Esophagus muscularis mucosa (tissue), 4 donors: ENCODE data around the gene CNTFR. TPM values are rescaled to one million over a fixed set of nuclear protein-coding genes. Genes with fewer than 3 reads are reported as not detected.

Source experiments
- DNase-seq: peaks from one replicate; pipeline ENCODE4 v3.0.0-alpha.2; 2017; ENCODE audit errors: extremely low spot score
- H3K27ac ChIP-seq, 4 donors: fragments of 200-600 bp; sonication (generic); replicated peaks in 1 of 4; 1 replicate in 3 of 4; 2 replicates in 1 of 4; pipeline ENCODE4 v1.5.1; 2016 to 2019; ENCODE audit warnings: mild to moderate bottlenecking in 1 of 4
- H3K27me3 ChIP-seq, 4 donors: fragments of 200-600 bp; sonication (generic); one replicate each; pipeline versions ENCODE4 v1.5.1 to v1.6.0; 2016 to 2019
- H3K36me3 ChIP-seq, 4 donors: fragments of 200-600 bp; sonication (generic); one replicate each; pipeline ENCODE4 v1.5.1; 2016 to 2019
- H3K4me1 ChIP-seq, 4 donors: fragments of 200-600 bp; sonication (generic); one replicate each; pipeline ENCODE4 v1.5.1; 2016 to 2019
- H3K4me3 ChIP-seq, 4 donors: fragments of 200-600 bp; sonication (generic); 1 replicate in 2 of 4; 2 replicates in 2 of 4; pipeline ENCODE4 v1.5.1; 2016 to 2019; ENCODE audit warnings: mild to moderate bottlenecking in 4 of 4, moderate library complexity in 1 of 4
- H3K9me3 ChIP-seq, 4 donors: fragments of 200-600 bp; sonication (generic); 1 replicate in 3 of 4; 2 replicates in 1 of 4; pipeline ENCODE4 v1.5.1; 2016 to 2019
- CTCF ChIP-seq, 3 experiments: fragments of 200-600 bp in 2 of 3; fragments of 450-650 bp in 1 of 3; sonication (generic) in 2 of 3; IDR thresholded peaks; one replicate each; pipeline ENCODE4 v1.5.1; 2017 to 2019; ENCODE audit warnings: antibody characterized with exemption in 3 of 3, mild to moderate bottlenecking in 2 of 3, moderate library complexity in 1 of 3
- EP300 ChIP-seq: sonication (generic); formaldehyde crosslinking; IDR thresholded peaks from one replicate; pipeline ENCODE4 v1.6.1; 2017; ENCODE audit warnings: antibody characterized with exemption
- POLR2A ChIP-seq: fragments of 450-650 bp; IDR thresholded peaks from one replicate; pipeline ENCODE4 v1.6.1; 2017; ENCODE audit warnings: antibody characterized with exemption, moderate library complexity, mild to moderate bottlenecking, low read depth
- POLR2AphosphoS5 ChIP-seq, 2 donors: sonication (generic); formaldehyde crosslinking; IDR thresholded peaks; one replicate each; pipeline ENCODE4 v1.6.1; 2017; ENCODE audit warnings: antibody characterized with exemption in 2 of 2
- WGBS: methylation state at CpG from one replicate; pipeline ENCODE4 v1.1.5; 2018; 5-methylcytosine and 5-hydroxymethylcytosine counted together
- intact Hi-C: fragments of 100-400 bp; cut with DNase I; formaldehyde crosslinking; loops from one replicate; pipeline ENCODE4 v1.15.1; 2023
- total RNA-seq, 4 donors: library from RNA; depleted of rRNA; stranded (reverse); fragments of >200 nt; gene quantifications; one replicate each; pipeline versions ENCODE4 v1.1.0 to v1.2.1, GENCODE V29; 2016

Gene CNTFR
- total RNA-seq, 4 donors from 2014 or later = 1.2 to 3.8 (median 2.7) TPM

DNA sequence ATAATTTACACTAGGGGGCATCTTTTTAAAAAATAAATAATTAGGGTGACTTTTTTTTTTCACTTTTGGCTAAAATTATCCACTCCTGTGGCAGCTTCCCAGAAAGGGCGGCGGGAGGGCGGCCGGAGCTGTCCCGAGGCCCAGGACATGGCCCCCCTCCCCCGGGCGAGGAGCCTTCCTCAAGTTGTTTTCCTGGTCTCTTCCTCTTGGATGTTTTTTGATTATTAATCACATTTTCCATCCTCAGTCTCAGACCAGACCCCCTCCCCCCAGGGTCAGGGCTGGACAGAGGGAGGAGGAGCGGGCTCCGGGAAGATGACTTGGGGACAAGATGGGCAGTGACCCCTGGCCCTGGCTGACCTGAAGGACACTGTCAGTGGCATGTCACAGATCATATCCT, 4.7 kb upstream of the CNTFR start:
- Histone ChIP-seq H3K27me3 (peaks cover 0 to 50% (median 5%) of the 10 kb centered on the region in 4 donors), H3K9me3 (no peaks in the 10 kb centered on the region), H3K4me1 (peaks cover 31 to 54% (median 51%) of the 10 kb centered on the region in 4 donors), H3K27ac (peak overlapping the region; percentile 28 to 72 (median 48)), H3K4me3 (no peak overlapping the region), H3K36me3 (no peaks in the 10 kb centered on the region)
- TF ChIP-seq POLR2A (no peak), POLR2AphosphoS5 (IDR thresholded peaks at IDR 0.05) (no peak), CTCF (IDR thresholded peaks at IDR 0.05) (no peak), EP300 (no peak)
- no peak for DNase-seq
- intact Hi-C loops = loop anchor here (10.0 kb wide), 2 partner anchors 61 to 159 kb away; partner anchors contain the start of gene IL11RA
- WGBS = 60% methylated on average over 9 of the region's 9 CpGs

- H3K36me3 ChIP-seq = no peaks in the 10 kb centered on the region
- TF ChIP-seq POLR2AphosphoS5 (IDR thresholded peaks at IDR 0.05) (no peak), EP300 (no peak), CTCF (IDR thresholded peaks at IDR 0.05) (no peak), POLR2A (no peak)
- H3K4me1 ChIP-seq = peaks cover 39 to 63% (median 60%) of the 10 kb centered on the region in 4 donors
- peak overlapping the region; percentile 15 to 72 (median 48) for H3K27ac ChIP-seq
- peak overlapping the region in 3 of 4 donors; percentile 13 to 30 (median 22) for H3K4me3 ChIP-seq
- DNase-seq = no peak
- 27% methylated on average over 3 of the region's 26 CpGs for WGBS
- intact Hi-C loops = loop anchor here (10.0 kb wide), 2 partner anchors 62 to 158 kb away; partner anchors contain the start of gene IL11RA
- peaks cover 4 to 61% (median 15%) of the 10 kb centered on the region in 4 donors for H3K27me3 ChIP-seq
- H3K9me3 ChIP-seq = no peaks in the 10 kb centered on the region
Observed at GRCh38 chr9:34592895-34593601, 3.5 kb upstream of the CNTFR start.

- no peak for TF ChIP-seq CTCF (IDR thresholded peaks at IDR 0.05)
- TF ChIP-seq POLR2A = no peak
- TF ChIP-seq EP300 = no peak
- TF ChIP-seq POLR2AphosphoS5 (IDR thresholded peaks at IDR 0.05) = no peak
- Histone ChIP-seq H3K27me3 (peaks cover 4 to 70% (median 18%) of the 10 kb centered on the region in 4 donors), H3K27ac (no peak overlapping the region), H3K4me1 (peaks cover 39 to 63% (median 60%) of the 10 kb centered on the region in 4 donors), H3K4me3 (peak overlapping the region in 1 of 4 donors; percentile 72), H3K36me3 (no peaks in the 10 kb centered on the region), H3K9me3 (no peaks in the 10 kb centered on the region)
- intact Hi-C loops = loop anchor here (1.0 to 10.0 kb wide), 4 partner anchors 44 to 189 kb away; partner anchors contain the start of gene IL11RA
- DNase-seq = no peak
- WGBS = 42% methylated on average over 12 of the region's 16 CpGs
Observed at GRCh38 chr9:34591917-34592866, 2.7 kb upstream of the CNTFR start.

GRCh38 chr9:34591248-34591916, 1.9 kb upstream of the CNTFR start:
- Histone ChIP-seq H3K27ac (peak overlapping the region in 2 of 4 donors; percentile 10 to 45), H3K27me3 (peaks cover 4 to 78% (median 26%) of the 10 kb centered on the region in 4 donors), H3K4me3 (peak overlapping the region; percentile 62 to 72 (median 64)), H3K4me1 (peaks cover 39 to 63% (median 60%) of the 10 kb centered on the region in 4 donors), H3K36me3 (no peaks in the 10 kb centered on the region), H3K9me3 (no peaks in the 10 kb centered on the region)
- intact Hi-C loops = loop anchor here (1.0 to 10.0 kb wide), 4 partner anchors 43 to 189 kb away; partner anchors contain the start of gene IL11RA
- peak; percentile 95 for DNase-seq
- TF ChIP-seq EP300 = no peak
- peak in 1 of 2 donors; percentile 47 for TF ChIP-seq POLR2AphosphoS5 (IDR thresholded peaks at IDR 0.05)
- peak; percentile 86 to 96 (median 87) for TF ChIP-seq CTCF (IDR thresholded peaks at IDR 0.05)
- 43% methylated on average over 17 of the region's 60 CpGs for WGBS
